Muscle layer of duodenum (tissue), 2 donors: ENCODE data around the gene ESPL1.
A peak's percentile ranks its signal among the peaks of the same experiment; 100 is the strongest.

Experiments used
- H3K27ac ChIP-seq: one replicate; pipeline ENCODE4 v1.7.0; 2013; ENCODE audit warnings: mild to moderate bottlenecking, low read length
- H3K27me3 ChIP-seq: one replicate; pipeline ENCODE4 v1.7.0; 2013; ENCODE audit warnings: low read depth, mild to moderate bottlenecking, control low read depth, low read length
- H3K36me3 ChIP-seq, 2 donors: one replicate each; pipeline ENCODE4 v1.7.0; 2013; ENCODE audit warnings: low read length in 2 of 2, control low read depth in 1 of 2, mild to moderate bottlenecking in 1 of 2; ENCODE audit not compliant: insufficient read depth in 2 of 2, control insufficient read depth in 1 of 2
- H3K4me1 ChIP-seq, 2 donors: one replicate each; pipeline ENCODE4 v1.7.0; 2013; ENCODE audit warnings: low read length in 2 of 2, mild to moderate bottlenecking in 2 of 2, control low read depth in 1 of 2, moderate library complexity in 1 of 2; ENCODE audit not compliant: insufficient read depth in 2 of 2, control insufficient read depth in 1 of 2
- H3K4me3 ChIP-seq, 2 donors: one replicate each; pipeline ENCODE4 v1.7.0; 2013; ENCODE audit warnings: low read length in 2 of 2, low read depth in 1 of 2, mild to moderate bottlenecking in 1 of 2
- H3K9me3 ChIP-seq, 2 donors: one replicate each; pipeline ENCODE4 v1.7.0; 2013; ENCODE audit warnings: low read length in 2 of 2, control low read depth in 1 of 2, mild to moderate bottlenecking in 1 of 2; ENCODE audit not compliant: control insufficient read depth in 1 of 2
- donor health status: healthy.

The ESPL1 gene

GRCh38 chr12:53232646-53233461, 35.2 kb upstream of the ESPL1 start:
- peaks cover 0 to 3% of the 10 kb centered on the region in 2 donors for H3K36me3 ChIP-seq
- no peaks in the 10 kb centered on the region for H3K9me3 ChIP-seq
- no peaks in the 10 kb centered on the region for H3K27me3 ChIP-seq
- H3K4me1 ChIP-seq: peaks cover 12 to 45% of the 10 kb centered on the region in 2 donors
- no peak overlapping the region for H3K27ac ChIP-seq
- peak overlapping the region; percentile 31 to 60 for H3K4me3 ChIP-seq

GRCh38 chr12:53233671-53234121, 34.4 kb upstream of the ESPL1 start:
- H3K4me3 ChIP-seq: peak overlapping the region in 1 of 2 donors; percentile 31
- H3K4me1 ChIP-seq: peaks cover 12 to 45% of the 10 kb centered on the region in 2 donors
- no peaks in the 10 kb centered on the region for H3K27me3 ChIP-seq
- H3K9me3 ChIP-seq: no peaks in the 10 kb centered on the region
- no peak overlapping the region for H3K27ac ChIP-seq
- no peaks in the 10 kb centered on the region for H3K36me3 ChIP-seq

GRCh38 chr12:53234271-53234914, 33.7 kb upstream of the ESPL1 start:
- Histone ChIP-seq H3K27me3 (no peaks in the 10 kb centered on the region), H3K4me1 (peaks cover 12 to 45% of the 10 kb centered on the region in 2 donors), H3K4me3 (no peak overlapping the region), H3K9me3 (no peaks in the 10 kb centered on the region), H3K36me3 (no peaks in the 10 kb centered on the region), H3K27ac (no peak overlapping the region)

- Histone ChIP-seq H3K36me3 (no peaks in the 10 kb centered on the region), H3K4me3 (no peak overlapping the region), H3K27ac (no peak overlapping the region), H3K9me3 (no peaks in the 10 kb centered on the region), H3K27me3 (no peaks in the 10 kb centered on the region), H3K4me1 (peaks cover 12 to 41% of the 10 kb centered on the region in 2 donors)
Measured at GRCh38 chr12:53235164-53235563, 32.9 kb upstream of the ESPL1 start.

- H3K9me3 ChIP-seq: no peaks in the 10 kb centered on the region
- no peaks in the 10 kb centered on the region for H3K36me3 ChIP-seq
- H3K4me1 ChIP-seq: peaks cover 12 to 34% of the 10 kb centered on the region in 2 donors
- no peak overlapping the region for H3K27ac ChIP-seq
- H3K27me3 ChIP-seq: no peaks in the 10 kb centered on the region
- no peak overlapping the region for H3K4me3 ChIP-seq
Measured at GRCh38 chr12:53235742-53236442, 32.2 kb upstream of the ESPL1 start.

GRCh38 chr12:53236443-53237111, 31.5 kb upstream of the ESPL1 start:
- no peak overlapping the region for H3K27ac ChIP-seq
- no peaks in the 10 kb centered on the region for H3K36me3 ChIP-seq
- no peaks in the 10 kb centered on the region for H3K27me3 ChIP-seq
- no peak overlapping the region for H3K4me3 ChIP-seq
- H3K4me1 ChIP-seq: peaks cover 12 to 27% of the 10 kb centered on the region in 2 donors
- no peaks in the 10 kb centered on the region for H3K9me3 ChIP-seq

GRCh38 chr12:53239643-53240258, 28.3 kb upstream of the ESPL1 start:
- H3K27me3 ChIP-seq: no peaks in the 10 kb centered on the region
- no peak overlapping the region for H3K4me3 ChIP-seq
- H3K9me3 ChIP-seq: no peaks in the 10 kb centered on the region
- no peaks in the 10 kb centered on the region for H3K36me3 ChIP-seq
- H3K27ac ChIP-seq: no peak overlapping the region
- H3K4me1 ChIP-seq: peaks cover 0 to under 1% of the 10 kb centered on the region in 2 donors

GRCh38 chr12:53241623-53242412, 26.3 kb upstream of the ESPL1 start:
- Histone ChIP-seq H3K27ac (no peak overlapping the region), H3K4me1 (no peaks in the 10 kb centered on the region), H3K36me3 (no peaks in the 10 kb centered on the region), H3K27me3 (no peaks in the 10 kb centered on the region), H3K4me3 (no peak overlapping the region), H3K9me3 (no peaks in the 10 kb centered on the region)

- Histone ChIP-seq H3K4me3 (no peak overlapping the region), H3K4me1 (no peaks in the 10 kb centered on the region), H3K9me3 (no peaks in the 10 kb centered on the region), H3K36me3 (no peaks in the 10 kb centered on the region), H3K27me3 (no peaks in the 10 kb centered on the region), H3K27ac (no peak overlapping the region)
Measured at GRCh38 chr12:53244337-53244736, 23.8 kb upstream of the ESPL1 start.

- no peak overlapping the region for H3K4me3 ChIP-seq
- H3K9me3 ChIP-seq: no peaks in the 10 kb centered on the region
- H3K27me3 ChIP-seq: no peaks in the 10 kb centered on the region
- H3K27ac ChIP-seq: no peak overlapping the region
- H3K36me3 ChIP-seq: no peaks in the 10 kb centered on the region
- H3K4me1 ChIP-seq: no peaks in the 10 kb centered on the region
Measured at GRCh38 chr12:53245286-53245685, 22.8 kb upstream of the ESPL1 start.
